GM18861 (cell line): ENCODE data around the gene PNP.
"Not testable (repeated sequence)": the region's sequence is repeated elsewhere in the genome, so short reads cannot be mapped to it uniquely, and the experiment has no call there.

ENCODE experiments used
- ATAC-seq: cut with Tn5 transposase; IDR thresholded peaks from one replicate; pipeline ENCODE4 v1.9.1; 2021; ENCODE audit not compliant: unreplicated experiment

The PNP gene

DNA sequence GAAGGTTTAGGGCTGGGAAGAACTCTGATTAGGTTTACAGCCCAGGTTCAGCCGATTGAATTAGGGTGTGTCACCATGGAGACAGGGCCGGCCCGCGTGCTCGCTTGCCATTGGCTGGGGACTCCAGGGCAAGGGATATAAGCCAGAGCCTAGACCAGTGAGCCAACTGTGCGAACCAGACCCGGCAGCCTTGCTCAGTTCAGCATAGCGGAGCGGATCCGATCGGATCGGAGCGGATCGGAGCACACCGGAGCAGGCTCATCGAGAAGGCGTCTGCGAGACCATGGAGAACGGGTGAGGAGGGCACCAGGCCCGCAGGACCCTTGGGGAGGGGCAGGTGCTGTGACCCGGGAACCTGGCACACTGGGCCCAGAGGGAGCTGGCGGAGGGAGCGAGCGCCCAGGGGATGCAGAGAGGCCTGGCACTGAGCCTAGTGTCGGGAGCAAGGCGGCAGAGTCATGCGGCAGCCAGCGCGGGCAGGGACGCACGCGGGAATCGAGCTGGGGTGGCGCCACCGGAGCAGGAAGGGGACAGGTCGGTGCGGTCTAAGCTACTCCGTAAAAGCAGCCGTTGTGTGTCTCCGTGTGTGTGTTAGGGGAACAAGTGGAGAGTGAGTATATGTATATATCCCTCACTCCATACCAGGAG is at the start of gene PNP:
PNP (plus strand) TSS at position 165 of the 648 bp plus-strand sequence; CDS start at position 284, 119 bp downstream.
- peak; percentile 95 for ATAC-seq

DNA sequence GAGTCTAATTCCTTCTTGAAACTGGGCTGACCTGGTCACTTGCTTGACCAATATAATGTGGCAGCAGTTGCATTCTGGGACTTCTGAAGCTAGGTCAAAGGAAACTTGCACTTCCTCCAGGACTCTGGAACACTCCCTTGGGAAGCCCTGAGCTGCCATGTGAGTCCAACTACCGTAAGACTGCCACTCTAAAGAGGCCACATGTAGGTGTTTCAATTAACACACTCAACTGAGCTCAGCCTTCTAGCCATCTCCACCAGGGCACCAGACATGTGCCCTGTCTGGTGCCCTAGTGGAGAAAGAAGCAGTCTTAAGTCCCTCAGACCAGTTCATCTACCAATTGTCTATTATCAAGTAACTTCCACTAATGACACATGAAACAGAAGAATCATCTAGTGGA is 49.8 kb upstream of the PNP start:
- ATAC-seq = no peak

DNA sequence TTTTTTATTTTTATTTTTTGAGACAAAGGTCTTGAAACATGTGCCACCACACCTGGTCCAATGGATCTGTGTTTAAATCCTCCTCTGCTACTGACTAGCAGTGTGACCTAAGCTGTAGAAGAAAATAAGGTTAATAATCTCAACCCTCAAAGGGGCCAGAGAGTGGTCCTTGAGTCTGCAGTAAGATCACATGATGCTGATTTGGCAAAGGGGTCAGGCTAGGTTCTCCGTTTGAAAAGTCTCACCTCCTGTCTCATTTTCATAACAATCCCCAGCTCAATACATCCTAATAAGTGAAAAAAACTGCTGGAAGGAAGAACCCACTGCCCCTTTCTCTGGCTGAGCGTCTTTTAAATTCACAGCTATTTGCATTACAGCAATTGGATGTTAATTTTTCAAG is 47.9 kb upstream of the PNP start:
- no peak for ATAC-seq

DNA sequence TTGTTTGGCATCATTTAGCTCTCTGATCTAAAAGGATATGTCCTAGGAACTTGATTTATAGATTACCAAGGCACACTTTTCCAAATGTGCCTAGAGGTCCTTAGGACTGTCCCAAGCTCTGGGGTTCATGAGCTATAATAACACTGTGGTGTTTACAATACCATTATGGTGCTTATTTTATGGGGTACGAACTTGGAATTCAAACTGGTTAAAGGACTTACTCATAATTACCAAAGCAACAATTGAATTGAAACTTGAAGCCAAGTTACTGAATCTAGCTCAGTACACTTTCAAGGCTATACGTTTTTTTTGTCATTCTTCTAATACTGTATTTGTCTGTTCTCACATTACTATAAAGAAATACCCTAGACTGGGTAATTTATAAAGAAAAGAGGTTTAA is 46.3 kb upstream of the PNP start:
- ATAC-seq = no peak

DNA sequence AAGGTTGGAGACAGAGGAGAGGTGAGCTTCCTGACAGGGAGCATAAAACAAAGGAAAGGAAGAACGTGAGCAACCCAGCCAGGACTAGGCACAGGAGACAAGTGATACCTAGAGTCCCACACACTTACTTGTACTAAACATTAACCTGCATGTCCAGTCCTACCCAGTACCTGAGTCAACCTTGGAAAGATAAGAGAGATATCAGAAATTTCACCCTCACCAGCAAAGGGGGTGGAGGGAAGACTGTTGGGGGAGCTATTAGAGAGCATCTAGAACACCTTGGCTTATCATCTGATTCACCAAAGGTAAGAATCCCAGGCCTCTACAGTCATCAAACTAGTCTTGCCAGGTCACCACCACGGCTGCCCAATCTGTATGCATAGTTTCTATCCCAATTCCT is 44.4 kb upstream of the PNP start:
- no peak for ATAC-seq

DNA sequence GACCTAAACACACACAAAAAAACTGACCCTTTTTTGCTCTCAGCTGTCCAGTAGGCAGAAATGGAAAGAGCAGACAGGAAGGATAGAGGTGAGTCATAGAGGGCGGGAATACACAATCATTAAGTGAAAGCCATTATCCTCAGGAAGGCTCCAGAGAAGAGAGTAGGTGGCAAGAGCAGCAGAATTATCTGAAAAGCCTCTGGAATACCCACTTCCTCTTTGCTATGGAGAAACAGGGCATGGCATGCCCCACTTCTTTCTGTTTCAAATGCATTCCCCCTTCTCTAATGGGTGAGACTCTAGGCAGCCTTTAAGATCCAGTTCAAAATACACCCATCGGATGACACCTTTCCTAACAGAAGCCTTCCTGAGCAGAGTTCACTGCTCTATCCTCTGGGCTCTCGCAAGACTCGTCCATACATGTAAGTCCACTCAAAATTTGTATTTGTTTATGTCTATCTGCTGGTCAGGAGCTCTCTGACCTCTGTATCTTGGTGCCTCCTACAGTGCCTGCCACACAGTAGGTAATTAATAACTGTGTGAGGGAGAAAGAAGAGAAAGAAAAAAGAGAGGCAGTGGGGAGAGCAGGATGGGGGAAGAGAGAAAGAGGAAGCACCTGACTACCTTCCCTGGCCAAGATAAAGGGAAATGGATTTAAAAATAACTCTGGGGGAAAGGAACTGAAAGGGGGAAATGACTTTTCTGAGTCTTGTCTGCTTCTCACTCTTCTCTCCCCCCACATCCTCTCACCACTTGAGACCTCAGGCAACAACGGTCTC is 41.8 kb upstream of the PNP start:
- ATAC-seq = peak; percentile 59

DNA sequence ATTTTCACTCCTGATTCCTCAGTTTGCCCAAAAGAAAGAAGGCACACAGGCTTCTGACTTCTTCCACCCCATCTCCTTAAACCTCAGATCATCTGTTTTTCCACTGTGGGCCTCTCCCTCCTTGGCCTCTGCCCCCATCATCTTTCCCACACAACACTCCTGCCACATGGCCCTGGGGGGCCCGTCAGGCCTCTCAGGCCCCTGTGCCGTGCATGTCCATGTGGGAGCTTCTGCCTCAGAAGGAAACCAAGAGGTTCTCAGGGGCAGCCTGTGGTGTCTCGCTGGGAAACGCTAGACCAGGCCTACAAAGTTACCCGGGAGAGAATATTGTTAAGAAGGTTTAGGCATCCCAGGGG is 41.2 kb upstream of the PNP start:
- ATAC-seq = no peak

DNA sequence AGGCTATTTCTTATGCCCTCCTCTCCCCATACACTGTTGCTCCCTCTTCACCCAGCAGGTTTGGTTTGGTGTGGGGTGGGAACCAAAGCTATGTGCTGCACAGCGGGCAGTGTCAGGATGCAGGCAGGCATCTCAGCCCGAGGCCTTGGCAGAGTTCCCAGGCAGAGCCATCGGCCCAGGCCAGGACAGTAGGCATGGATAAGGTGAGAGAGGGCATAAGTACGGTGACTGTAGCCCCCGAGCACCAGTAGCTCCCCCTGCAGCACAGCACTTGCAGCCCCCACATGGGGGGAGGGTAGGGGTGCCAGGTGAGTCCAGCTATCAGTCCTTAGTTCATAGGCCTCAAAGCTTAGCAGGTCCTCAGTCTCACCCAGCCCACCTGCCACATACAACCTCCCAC is 40.4 kb upstream of the PNP start:
- ATAC-seq = no peak

DNA sequence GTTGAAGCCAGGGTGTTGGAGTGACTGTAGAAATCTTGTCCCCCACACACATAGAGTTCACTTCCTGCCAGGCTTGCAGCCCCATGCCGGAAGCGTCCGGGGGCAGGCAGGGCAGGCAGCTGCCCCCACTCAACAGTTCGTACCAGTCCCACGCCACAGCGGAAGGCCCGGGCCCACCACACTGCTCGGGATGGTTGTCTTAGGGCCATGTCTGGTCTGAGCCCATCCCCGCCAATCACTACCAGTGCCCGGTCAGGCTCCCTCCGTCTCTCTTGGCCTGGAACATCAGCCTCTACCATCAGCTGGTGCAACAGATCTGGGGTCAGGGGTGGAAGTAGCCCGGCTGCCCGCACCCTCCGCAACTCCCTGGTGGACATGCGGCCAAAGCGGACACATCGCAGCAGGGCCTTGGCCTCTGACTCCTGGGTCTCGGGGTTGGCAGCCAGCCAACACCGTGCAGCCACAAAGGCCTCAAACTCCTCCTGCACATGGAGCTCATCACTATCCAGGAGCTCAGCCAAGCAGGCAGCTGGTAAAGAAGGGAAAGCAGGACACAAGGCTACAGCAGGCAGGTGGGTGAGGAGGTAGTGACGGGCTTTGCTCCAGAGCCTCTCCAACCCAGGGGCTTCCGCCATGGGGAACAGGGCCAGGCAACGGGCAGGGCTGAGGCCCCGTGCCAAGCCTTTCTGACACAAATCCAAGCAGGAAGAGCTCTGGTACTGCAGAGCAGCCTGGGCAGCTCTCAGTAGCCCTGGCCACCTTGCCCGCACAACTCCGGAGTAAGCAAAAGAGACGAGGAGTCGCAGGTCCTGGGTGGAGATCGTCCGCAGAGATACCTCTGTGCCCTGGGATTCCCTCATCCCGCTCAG is 39.2 kb upstream of the PNP start:
- ATAC-seq = no peak

DNA sequence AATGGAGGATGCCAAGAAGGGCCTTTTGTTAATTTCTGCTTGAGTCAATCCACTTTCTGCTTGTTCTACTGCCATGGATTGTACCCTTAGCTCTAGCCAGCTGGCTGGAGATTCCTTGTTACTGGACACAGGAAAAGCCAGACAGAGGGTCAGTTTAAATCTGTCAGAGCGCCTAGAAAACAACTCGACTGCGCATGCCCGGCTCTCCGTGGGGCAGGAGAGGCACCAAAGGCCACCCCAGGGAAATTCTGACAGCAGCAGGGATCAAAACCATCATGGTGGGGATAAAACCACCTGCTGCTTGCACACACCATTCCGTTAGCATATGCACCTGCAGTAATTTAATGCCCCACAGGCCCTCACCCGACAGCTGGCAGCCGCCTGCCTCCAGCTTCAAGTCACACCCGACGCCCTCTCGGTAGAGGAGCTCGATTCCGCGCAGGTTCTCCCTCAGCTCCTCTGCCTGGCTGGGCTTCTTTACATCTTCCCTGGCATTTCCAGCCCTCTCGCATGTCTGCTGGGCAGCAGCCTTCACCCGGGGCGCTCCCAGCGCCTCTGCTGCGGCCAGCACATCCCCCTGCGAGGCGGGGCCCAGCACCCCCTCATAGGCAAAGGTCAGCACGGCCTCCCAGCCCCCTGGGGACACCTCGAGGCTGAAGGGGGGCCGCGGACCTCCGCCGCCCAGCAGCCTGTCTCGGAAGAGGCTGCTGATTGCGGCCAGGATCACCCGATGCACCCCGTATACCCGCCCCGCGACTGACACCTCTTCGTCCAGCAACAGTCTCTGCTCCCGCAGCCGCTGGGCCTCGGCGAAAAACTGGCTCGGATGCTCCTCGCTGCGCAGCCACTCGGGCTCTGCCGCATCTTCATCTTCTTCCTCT is 34.3 kb upstream of the PNP start:
- no peak for ATAC-seq

DNA sequence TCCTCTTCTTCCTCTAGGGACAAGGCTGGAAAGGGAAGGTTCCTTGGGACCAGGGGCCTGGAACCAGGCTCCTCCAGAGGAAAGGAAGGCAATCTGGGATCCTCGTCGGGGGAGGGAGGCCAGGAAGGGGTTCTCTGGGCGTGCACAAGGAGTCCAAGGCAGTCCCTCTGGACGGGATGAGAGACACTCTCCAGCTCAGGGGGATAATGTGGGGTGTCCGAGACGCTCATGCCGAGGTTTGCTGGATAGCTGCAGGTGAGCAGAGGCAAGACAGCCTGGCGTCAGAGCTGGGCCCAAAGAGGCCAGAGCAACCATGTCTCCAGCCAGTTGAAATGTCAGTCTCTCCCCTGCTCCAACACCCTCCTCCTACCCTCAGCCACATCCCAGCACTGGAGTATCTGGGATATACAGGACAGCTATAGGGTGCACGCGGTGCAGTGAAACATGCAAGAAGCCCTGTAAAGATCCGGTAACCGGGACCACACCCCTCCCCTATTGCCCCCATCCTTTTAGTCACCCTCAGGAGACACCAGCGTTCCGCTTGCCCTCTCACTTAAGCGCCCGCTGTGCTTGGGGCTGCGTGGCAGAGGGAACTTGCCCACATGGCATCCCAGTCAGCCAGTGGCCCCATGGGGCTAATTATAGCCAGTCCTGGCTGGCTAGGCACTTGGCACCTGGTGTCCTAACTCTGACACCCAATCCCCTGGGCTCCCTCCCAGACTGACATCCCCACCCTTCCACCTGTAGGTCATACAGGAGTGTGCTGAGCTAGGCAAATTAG is 33.4 kb upstream of the PNP start, which contains the start of gene KLHL33:
KLHL33 (minus strand) TSS at position 585 of the 781 bp plus-strand sequence; CDS start at position 230, 355 bp downstream.
- no peak for ATAC-seq

DNA sequence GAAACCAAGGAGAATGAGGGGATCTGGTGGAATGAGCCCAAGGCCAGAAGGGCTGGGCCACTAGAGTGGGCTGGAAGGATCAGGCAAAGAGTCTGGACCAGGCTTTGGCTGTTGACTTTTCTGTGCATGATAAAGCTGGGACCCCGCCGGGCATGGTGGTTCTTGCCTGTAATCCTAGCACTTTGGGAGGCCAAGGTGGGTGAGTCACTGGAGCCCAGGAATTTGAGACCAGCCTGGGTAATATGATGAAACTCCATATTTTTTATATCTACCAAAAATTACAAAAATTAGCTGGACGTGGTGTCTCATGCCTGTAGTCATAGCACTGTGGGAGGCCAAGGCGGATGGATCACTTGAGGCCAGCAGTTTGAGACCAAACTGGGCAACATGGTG is 32.8 kb upstream of the PNP start:
- ATAC-seq = no peak

DNA sequence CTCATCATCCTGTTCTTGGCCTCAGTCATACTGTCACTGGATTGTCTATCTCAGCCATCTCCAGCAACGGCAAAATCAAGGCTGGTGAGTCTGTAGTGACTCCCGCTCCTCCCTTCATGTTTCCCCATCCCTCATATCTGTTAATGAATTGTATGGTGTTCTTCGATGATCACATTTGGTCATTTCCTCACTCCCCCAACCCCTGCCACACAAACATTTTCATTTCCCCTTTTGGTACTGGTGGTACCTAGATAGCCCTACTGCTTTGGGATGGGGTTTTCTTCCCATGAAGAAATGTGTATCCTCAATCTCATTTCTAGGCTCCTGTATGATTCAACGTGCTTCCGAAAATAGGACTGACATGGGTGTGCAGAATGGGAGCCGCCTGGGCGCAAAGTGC is 30.5 kb upstream of the PNP start:
- ATAC-seq = no peak

DNA sequence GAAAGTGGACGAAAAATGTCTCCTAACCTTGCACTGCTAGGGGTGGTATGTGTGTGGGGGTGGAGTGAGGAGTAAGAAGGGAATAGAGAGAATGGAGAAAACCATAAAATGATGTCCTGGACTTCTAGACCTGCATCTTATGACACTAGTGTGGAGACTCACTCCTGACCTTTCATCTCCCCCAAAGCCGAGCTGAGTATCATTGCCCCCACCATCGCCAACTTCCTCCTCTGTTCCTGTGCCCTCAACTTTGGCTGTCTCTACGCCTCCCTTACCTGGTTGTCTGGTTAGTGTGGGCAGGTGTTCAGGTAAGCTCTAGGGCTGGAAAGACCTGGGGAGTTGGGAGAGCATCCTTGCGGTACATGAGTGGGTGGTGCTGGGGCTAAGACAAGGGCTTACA is 28.7 kb upstream of the PNP start:
- ATAC-seq = no peak

DNA sequence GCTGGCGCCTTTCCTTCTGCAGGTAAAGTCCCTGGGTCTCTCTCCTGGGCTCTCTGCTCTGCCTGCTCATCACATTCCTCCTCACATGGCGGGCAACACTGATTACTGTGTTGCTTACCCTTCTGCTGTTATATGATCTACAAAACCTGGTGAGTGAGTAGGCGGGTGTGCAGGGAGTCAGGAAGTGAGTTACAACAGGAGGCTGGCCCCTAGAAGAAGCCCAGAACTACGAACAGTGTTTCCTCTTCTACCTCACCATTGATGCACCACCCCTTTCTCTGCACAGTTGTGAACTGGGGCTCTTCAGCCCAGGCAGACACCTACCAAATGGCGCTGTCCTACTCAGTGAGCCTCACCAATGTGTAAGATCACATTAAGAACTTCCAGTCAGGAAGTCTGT is 28.3 kb upstream of the PNP start:
- peak; percentile 69 for ATAC-seq

DNA sequence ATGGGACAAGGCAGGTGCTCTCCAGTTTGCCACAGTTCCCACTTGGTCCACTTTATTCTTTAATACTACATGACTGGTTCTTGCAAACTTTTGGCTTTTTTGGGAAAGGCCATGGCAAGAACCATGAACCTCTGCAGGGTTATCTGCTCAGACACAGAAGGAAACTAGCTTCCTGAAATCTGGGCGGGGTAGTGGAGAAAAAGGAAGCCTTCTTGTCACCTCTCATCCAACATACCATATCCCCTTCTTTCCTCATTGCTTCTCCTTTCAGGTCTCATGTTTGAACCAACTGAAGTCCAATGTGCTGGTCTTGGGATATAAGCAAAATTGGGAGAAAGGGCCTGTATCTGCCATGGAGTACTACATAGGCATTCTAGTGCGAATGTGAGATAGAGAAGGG is 27.7 kb upstream of the PNP start:
- no peak for ATAC-seq

DNA sequence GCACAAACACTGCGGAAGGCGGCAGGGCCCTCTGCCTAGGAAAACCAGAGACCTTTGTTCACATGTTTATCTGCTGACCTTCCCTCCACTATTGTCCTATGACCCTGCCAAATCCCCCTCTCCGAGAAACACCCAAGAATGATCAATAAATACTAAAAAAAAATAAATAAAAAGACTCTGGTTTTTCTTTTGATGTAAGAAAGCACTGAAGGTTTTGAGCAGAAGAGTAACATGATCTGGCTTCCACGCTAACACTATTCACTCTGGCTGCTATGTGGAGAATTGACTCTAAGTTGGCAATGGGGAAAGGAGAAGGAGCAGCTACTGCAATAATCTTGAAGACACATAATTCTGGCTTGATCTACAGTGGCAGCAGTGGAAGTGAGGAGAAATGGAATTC is 25.6 kb upstream of the PNP start:
- ATAC-seq = not testable (repeated sequence)

DNA sequence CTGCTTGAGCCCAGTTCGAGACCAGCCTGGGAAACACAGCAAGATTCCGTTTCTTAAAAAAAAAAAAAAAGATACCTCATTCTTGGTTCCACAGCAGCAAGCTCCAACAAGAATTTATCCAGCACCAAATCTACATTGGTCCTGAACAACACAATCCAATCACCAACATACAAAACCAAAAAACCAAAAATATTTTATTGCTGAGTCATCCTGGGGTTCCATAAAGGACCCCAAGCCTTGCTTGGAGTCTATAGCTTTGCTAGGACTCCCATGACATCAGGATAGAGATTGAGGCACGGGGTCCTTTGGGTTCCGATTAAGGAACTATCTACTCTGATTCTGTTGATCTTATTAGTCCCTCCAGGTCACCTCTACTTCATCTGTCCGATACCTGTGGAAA is 22.3 kb upstream of the PNP start:
- no peak for ATAC-seq

DNA sequence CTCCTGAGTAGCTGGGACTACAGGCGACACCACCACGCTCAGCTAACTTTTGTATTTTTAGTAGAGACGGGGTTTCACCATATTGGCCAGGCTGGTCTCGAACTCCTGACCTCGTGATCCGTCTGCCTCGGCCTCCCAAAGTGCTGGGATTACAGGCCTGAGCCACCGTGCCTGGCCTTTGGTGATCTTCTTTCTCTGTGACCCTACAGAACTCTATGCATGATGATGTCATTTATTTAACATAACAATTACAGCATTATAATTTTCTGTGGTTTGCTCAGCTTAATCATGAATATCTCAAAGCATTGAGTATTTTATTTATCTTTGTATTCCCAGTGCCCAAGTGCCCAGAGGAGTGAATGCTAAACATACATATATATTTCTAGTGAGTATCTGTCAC is 16.4 kb upstream of the PNP start:
- not testable (repeated sequence) for ATAC-seq
